ENCODE data around the gene ADARB2. TPM values are rescaled to one million over a fixed set of nuclear protein-coding genes. Genes with fewer than 3 reads are reported as not detected.

ADARB2 gene
- total and polyA plus RNA-seq, 2 donors, result 0.66 to 2.5 TPM

DNA sequence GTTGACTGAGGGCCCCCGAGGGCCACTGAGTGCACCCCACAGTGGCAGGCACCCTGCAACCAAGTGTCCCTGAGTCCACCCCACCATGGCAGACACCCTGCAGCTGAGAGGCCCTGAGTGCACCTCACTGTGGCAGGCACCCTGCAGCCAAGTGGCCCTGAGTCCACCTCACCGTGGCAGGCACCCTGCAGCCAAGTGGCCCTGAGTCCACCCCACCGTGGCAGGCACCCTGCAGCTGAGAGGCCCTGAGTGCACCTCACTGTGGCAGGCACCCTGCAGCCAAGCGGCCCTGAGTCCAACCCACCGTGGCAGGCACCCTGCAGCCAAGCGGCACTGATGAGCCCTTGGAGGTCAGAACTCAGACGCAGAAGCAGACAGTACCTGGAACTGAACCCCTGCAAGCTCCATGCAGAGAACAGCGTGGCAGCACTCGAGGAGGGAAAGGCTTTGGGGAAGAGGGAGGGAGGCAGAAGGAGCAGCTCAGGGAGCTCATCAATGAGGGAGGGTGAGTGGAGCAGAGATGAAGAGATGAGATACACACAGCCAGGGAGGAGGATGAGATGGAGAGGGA is 524.7 kb downstream of the ADARB2 start:
- DNase-seq (ENCODE audit: low read depth in 6 of 9, low spot score in 9 of 9), result no peak
- Histone ChIP-seq H3K4me1 (ENCODE audit: control insufficient read depth in 2 of 2, insufficient read depth in 2 of 2, low read length in 2 of 2) (no peaks in the 10 kb centered on the region), H3K27ac (ENCODE audit: low read depth in 1 of 2, low read length in 1 of 2) (no peak overlapping the region), H3K9me3 (ENCODE audit: control insufficient read depth in 2 of 2, insufficient read depth in 1 of 2, low read length in 1 of 2) (peaks cover 2 to 6% of the 10 kb centered on the region in 2 donors), H3K4me3 (ENCODE audit: low read length in 2 of 2) (no peak overlapping the region), H3K27me3 (ENCODE audit: control insufficient read depth in 2 of 2, insufficient read depth in 1 of 2, low read length in 1 of 2) (no peaks in the 10 kb centered on the region), H3K36me3 (ENCODE audit: control insufficient read depth in 2 of 2, insufficient read depth in 2 of 2, low read length in 1 of 2) (no peaks in the 10 kb centered on the region)
- 85% methylated on average over 9 of the region's 9 CpGs for WGBS

DNA sequence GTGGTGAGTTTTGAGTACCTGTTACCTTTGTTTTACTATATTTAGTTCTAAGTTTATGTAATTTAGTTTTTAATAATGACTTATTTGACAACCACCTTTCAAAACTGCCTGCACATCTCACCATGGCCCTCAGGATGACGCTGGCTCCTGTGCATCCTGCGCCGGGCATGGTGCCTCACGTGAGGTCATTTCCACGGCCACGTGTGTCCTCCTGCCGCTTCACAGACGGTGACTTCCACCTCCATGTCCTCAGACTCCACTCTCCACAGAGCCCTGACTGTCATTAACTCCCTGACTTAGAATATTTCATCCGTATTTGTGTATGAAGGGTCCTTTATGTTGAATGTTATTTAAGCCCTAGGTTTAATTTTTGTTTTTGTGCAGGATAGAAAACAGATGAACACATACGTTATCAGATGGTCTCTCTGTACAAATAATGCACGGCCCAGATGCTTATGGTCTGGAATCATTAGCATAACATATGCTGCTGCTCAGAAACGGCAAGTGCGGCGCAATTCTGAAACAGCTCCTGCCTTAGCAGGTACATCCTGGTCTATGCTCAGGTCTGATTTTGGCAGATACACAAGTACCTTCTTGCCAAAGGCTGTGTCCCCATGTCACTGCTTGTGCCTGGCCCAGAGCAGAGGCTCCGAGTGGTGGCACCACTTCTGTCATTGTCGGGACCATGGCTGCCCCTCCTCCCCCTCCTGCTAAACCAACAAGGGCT is 525.3 kb downstream of the ADARB2 start:
- Histone ChIP-seq H3K27ac (ENCODE audit: low read depth in 1 of 2, low read length in 1 of 2) (no peak overlapping the region), H3K4me3 (ENCODE audit: low read length in 2 of 2) (no peak overlapping the region), H3K36me3 (ENCODE audit: control insufficient read depth in 2 of 2, insufficient read depth in 2 of 2, low read length in 1 of 2) (no peaks in the 10 kb centered on the region), H3K9me3 (ENCODE audit: control insufficient read depth in 2 of 2, insufficient read depth in 1 of 2, low read length in 1 of 2) (peaks cover 2 to 6% of the 10 kb centered on the region in 2 donors), H3K27me3 (ENCODE audit: control insufficient read depth in 2 of 2, insufficient read depth in 1 of 2, low read length in 1 of 2) (no peaks in the 10 kb centered on the region), H3K4me1 (ENCODE audit: control insufficient read depth in 2 of 2, insufficient read depth in 2 of 2, low read length in 2 of 2) (no peaks in the 10 kb centered on the region)
- DNase-seq (ENCODE audit: low read depth in 6 of 9, low spot score in 9 of 9), result no peak
- WGBS, result 91% methylated on average over 16 of the region's 16 CpGs

DNA sequence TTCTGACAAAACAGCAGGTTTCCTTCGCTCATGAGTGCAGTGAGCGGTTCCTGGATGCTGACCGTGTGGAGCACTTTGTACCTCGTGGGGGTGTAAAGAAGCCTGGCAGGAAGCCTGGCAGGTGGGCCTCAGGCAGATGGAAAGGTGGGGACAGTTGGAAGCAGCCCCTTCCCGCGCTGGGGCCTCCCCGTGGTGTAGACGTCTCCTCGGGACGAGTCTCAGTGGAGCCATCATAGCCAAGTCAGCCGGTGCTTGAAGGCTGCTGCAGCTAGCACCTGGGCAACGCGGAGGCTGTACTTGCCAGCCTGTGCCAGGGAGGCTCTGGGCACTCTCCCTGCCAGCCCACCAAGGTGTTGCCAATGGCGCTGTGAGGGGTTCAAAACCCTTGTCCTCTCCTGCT is 526.7 kb downstream of the ADARB2 start:
- Histone ChIP-seq H3K27me3 (ENCODE audit: control insufficient read depth in 2 of 2, insufficient read depth in 1 of 2, low read length in 1 of 2) (no peaks in the 10 kb centered on the region), H3K9me3 (ENCODE audit: control insufficient read depth in 2 of 2, insufficient read depth in 1 of 2, low read length in 1 of 2) (peaks cover under 1 to 2% of the 10 kb centered on the region in 2 donors), H3K4me1 (ENCODE audit: control insufficient read depth in 2 of 2, insufficient read depth in 2 of 2, low read length in 2 of 2) (no peaks in the 10 kb centered on the region), H3K27ac (ENCODE audit: low read depth in 1 of 2, low read length in 1 of 2) (no peak overlapping the region), H3K36me3 (ENCODE audit: control insufficient read depth in 2 of 2, insufficient read depth in 2 of 2, low read length in 1 of 2) (no peaks in the 10 kb centered on the region), H3K4me3 (ENCODE audit: low read length in 2 of 2) (no peak overlapping the region)
- no peak for DNase-seq (ENCODE audit: low read depth in 6 of 9, low spot score in 9 of 9)
- WGBS, result 81% methylated on average over 14 of the region's 14 CpGs

DNA sequence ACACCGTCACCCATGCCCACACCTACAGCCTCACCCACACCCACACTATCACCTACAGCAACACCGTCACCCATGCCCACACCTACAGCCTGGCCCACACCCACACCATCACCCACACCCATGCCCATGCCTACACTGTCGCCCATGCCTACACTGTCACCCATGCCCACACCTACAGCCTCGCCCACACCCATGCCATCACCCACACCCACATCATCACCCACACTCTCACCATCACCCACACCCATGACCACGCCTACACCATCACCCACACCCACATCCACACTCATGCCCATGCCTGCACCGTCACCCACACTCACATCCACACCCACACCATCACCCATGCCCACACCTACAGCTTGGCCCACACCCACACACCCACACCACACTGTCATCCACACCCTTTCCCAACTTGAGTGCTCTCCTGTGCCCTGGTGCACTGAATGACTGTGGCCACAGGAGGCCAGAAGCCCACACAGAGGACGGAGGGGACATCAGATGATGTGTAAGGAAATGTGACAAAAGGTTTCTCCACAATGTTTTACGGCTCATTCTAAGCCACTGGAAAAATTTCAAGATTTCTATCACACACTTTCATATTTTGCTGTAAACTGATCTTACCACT is 527.9 kb downstream of the ADARB2 start:
- Histone ChIP-seq H3K27me3 (ENCODE audit: control insufficient read depth in 2 of 2, insufficient read depth in 1 of 2, low read length in 1 of 2) (no peaks in the 10 kb centered on the region), H3K36me3 (ENCODE audit: control insufficient read depth in 2 of 2, insufficient read depth in 2 of 2, low read length in 1 of 2) (no peaks in the 10 kb centered on the region), H3K4me1 (ENCODE audit: control insufficient read depth in 2 of 2, insufficient read depth in 2 of 2, low read length in 2 of 2) (no peaks in the 10 kb centered on the region), H3K9me3 (ENCODE audit: control insufficient read depth in 2 of 2, insufficient read depth in 1 of 2, low read length in 1 of 2) (peaks cover 0 to 2% of the 10 kb centered on the region in 2 donors), H3K27ac (ENCODE audit: low read depth in 1 of 2, low read length in 1 of 2) (no peak overlapping the region), H3K4me3 (ENCODE audit: low read length in 2 of 2) (no peak overlapping the region)
- 92% methylated on average over 8 of the region's 8 CpGs for WGBS
- no peak for DNase-seq (ENCODE audit: low read depth in 6 of 9, low spot score in 9 of 9)

DNA sequence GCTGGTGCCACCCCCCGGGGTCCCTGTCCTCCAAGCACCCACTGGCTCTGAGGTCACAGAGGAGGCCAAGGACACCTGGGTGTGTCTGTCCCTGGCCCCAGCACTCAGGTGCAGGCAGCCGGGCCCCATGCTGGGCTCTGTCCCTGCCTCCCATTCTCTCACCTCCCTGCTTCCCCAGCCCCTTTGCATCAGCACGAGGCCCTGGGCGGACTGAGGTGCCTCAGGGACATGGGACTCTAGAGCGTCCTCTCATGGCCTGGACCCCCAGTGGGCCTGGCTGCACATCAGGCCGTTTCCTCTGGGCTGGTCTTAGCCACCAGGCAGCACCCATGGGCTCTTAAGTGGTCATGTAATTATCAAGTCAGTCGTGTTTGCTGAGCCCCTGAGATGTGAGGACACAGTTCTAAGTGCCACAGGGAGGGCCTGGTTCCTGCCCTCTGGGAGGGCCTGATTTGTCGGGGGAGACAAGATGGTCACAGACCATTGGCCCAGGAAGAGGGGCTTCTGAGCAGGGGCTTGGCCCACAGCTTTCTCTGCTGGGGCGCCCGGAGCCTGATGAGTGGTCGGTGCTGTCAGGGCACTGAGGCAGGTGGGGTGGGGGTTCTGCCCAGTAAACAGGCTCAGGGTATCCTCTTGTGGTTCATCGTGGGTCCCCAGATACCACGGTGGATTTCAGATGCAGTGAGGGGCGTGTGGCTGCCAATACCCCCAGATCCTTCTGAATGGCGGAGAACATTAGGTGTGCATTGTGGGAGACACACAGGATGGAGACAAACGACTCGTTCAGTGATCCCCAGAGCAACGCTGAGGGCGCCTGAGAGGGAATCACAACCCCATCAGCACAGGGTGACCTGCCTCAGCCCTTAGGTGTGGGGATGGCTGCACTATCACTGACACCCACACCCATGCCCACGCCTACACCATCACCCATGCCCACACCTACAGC is 528.7 kb downstream of the ADARB2 start:
- DNase-seq (ENCODE audit: low read depth in 6 of 9, low spot score in 9 of 9), result no peak
- Histone ChIP-seq H3K9me3 (ENCODE audit: control insufficient read depth in 2 of 2, insufficient read depth in 1 of 2, low read length in 1 of 2) (peaks cover 0 to 2% of the 10 kb centered on the region in 2 donors), H3K4me1 (ENCODE audit: control insufficient read depth in 2 of 2, insufficient read depth in 2 of 2, low read length in 2 of 2) (peaks cover 0 to under 1% of the 10 kb centered on the region in 2 donors), H3K36me3 (ENCODE audit: control insufficient read depth in 2 of 2, insufficient read depth in 2 of 2, low read length in 1 of 2) (no peaks in the 10 kb centered on the region), H3K4me3 (ENCODE audit: low read length in 2 of 2) (no peak overlapping the region), H3K27me3 (ENCODE audit: control insufficient read depth in 2 of 2, insufficient read depth in 1 of 2, low read length in 1 of 2) (no peaks in the 10 kb centered on the region), H3K27ac (ENCODE audit: low read depth in 1 of 2, low read length in 1 of 2) (no peak overlapping the region)
- WGBS, result 94% methylated on average over 20 of the region's 20 CpGs

DNA sequence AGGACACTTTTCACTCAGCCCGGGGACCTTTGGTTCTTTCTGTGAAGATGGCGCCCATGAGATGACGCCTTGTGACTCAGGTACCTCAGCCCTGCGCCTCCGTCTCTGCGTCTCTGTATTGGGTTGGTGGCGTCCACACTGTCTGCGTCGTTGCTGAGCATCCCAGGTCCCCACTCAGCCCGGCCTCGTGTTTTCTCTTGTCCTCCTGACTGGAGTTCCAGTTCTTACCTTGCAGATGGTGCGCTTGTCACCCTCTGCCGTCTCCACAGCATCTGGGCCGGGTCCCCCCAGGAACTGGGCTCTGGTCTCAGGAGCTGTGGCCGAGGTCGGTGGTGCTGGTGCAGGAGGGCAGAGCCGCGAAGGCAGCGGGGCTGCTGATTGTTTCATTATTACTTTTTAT is 530.7 kb downstream of the ADARB2 start:
- peaks cover 0 to 2% of the 10 kb centered on the region in 2 donors for H3K9me3 ChIP-seq (ENCODE audit: control insufficient read depth in 2 of 2, insufficient read depth in 1 of 2, low read length in 1 of 2)
- no peak overlapping the region for H3K27ac ChIP-seq (ENCODE audit: low read depth in 1 of 2, low read length in 1 of 2)
- no peaks in the 10 kb centered on the region for H3K27me3 ChIP-seq (ENCODE audit: control insufficient read depth in 2 of 2, insufficient read depth in 1 of 2, low read length in 1 of 2)
- WGBS, result 96% methylated on average over 19 of the region's 19 CpGs
- H3K4me1 ChIP-seq (ENCODE audit: control insufficient read depth in 2 of 2, insufficient read depth in 2 of 2, low read length in 2 of 2), result peaks cover 0 to 2% of the 10 kb centered on the region in 2 donors
- DNase-seq (ENCODE audit: low read depth in 6 of 9, low spot score in 9 of 9), result no peak
- H3K4me3 ChIP-seq (ENCODE audit: low read length in 2 of 2), result no peak overlapping the region
- no peaks in the 10 kb centered on the region for H3K36me3 ChIP-seq (ENCODE audit: control insufficient read depth in 2 of 2, insufficient read depth in 2 of 2, low read length in 1 of 2)

DNA sequence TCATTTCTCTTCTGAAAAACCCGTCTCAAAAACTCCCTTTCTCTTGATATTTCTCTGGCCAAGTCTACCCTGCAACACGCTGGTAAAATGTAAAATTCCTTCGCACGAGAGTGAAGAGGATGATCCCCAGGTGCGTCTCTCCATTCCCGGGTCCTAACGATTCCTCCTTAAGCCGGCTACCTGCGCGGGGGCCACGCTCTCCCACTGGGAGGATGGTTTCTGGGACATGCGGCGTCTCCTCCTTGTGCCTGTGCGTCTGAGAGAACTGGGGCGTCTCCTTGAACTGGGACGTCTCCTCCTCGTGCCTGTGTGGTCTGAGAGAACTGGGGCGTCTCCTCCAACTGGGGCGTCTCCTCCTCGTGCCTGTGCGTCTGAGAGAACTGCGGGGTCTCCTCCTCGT is 531.2 kb downstream of the ADARB2 start:
- H3K36me3 ChIP-seq (ENCODE audit: control insufficient read depth in 2 of 2, insufficient read depth in 2 of 2, low read length in 1 of 2), result no peaks in the 10 kb centered on the region
- no peaks in the 10 kb centered on the region for H3K27me3 ChIP-seq (ENCODE audit: control insufficient read depth in 2 of 2, insufficient read depth in 1 of 2, low read length in 1 of 2)
- peaks cover 0 to 2% of the 10 kb centered on the region in 2 donors for H3K4me1 ChIP-seq (ENCODE audit: control insufficient read depth in 2 of 2, insufficient read depth in 2 of 2, low read length in 2 of 2)
- no peak overlapping the region for H3K27ac ChIP-seq (ENCODE audit: low read depth in 1 of 2, low read length in 1 of 2)
- no peak overlapping the region for H3K4me3 ChIP-seq (ENCODE audit: low read length in 2 of 2)
- peaks cover 0 to 2% of the 10 kb centered on the region in 2 donors for H3K9me3 ChIP-seq (ENCODE audit: control insufficient read depth in 2 of 2, insufficient read depth in 1 of 2, low read length in 1 of 2)
- 93% methylated on average over 23 of the region's 23 CpGs for WGBS
- no peak for DNase-seq (ENCODE audit: low read depth in 6 of 9, low spot score in 9 of 9)

DNA sequence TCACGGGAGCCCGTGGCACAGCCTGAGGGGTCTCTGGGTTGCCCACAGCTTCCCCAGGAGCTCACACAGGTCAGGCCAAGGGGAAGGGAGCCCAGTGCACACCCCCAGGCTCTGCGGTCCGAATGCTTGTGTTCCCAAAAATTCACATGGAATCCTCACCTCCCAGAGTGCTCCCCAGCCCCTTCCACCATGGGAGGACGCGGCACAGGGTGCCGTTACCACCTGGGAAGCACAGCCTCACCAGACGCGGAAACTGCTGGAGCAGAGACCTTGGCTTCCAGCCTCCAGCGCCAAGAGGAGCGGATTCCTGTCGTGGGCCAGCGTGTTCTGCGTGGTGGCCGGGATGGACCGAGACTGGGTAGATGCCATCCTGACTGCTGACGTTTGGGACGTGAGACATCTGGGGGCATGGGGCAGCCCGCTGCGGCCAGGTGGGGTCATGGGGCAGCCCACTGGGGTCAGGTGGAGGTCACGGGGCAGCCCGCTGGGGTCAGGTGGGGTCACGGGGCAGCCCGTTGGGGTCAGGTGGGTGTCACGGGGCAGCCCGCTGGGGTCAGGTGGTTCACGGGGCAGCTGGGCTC is 531.8 kb downstream of the ADARB2 start:
- 97% methylated on average over 27 of the region's 27 CpGs for WGBS
- no peak overlapping the region for H3K4me3 ChIP-seq (ENCODE audit: low read length in 2 of 2)

More for the DNA sequence above, 531.8 kb downstream of the ADARB2 start:
- no peak overlapping the region for H3K27ac ChIP-seq (ENCODE audit: low read depth in 1 of 2, low read length in 1 of 2)
- no peak for DNase-seq (ENCODE audit: low read depth in 6 of 9, low spot score in 9 of 9)
- H3K36me3 ChIP-seq (ENCODE audit: control insufficient read depth in 2 of 2, insufficient read depth in 2 of 2, low read length in 1 of 2), result no peaks in the 10 kb centered on the region
- H3K9me3 ChIP-seq (ENCODE audit: control insufficient read depth in 2 of 2, insufficient read depth in 1 of 2, low read length in 1 of 2), result peaks cover 0 to 2% of the 10 kb centered on the region in 2 donors
- peaks cover 0 to 2% of the 10 kb centered on the region in 2 donors for H3K4me1 ChIP-seq (ENCODE audit: control insufficient read depth in 2 of 2, insufficient read depth in 2 of 2, low read length in 2 of 2)
- H3K27me3 ChIP-seq (ENCODE audit: control insufficient read depth in 2 of 2, insufficient read depth in 1 of 2, low read length in 1 of 2), result no peaks in the 10 kb centered on the region

Data from thymus (tissue), 11 donors.